GM13976 (cell line): ENCODE measurements around the gene TRAP1.

Source experiments
- DNase-seq: peaks from one replicate; pipeline ENCODE4 v3.0.0; 2012; ENCODE audit warnings: low spot score
- CTCF ChIP-seq: IDR thresholded peaks from 2 replicates; pipeline ENCODE4 v1.5.1; 2012; ENCODE audit warnings: borderline replicate concordance, mild to moderate bottlenecking; ENCODE audit not compliant: insufficient read depth; ENCODE audit errors: extremely low read depth, missing control alignments, control extremely low read depth
- in situ Hi-C: fragments of 300-500 bp; cut with MboI; formaldehyde crosslinking; loops from one replicate; pipeline ENCODE4 v1.12.0; 2022; ENCODE audit warnings: low sequenced_read_pairs, mixed read lengths, inconsistent platforms; ENCODE audit not compliant: unreplicated experiment

TRAP1 gene

DNA sequence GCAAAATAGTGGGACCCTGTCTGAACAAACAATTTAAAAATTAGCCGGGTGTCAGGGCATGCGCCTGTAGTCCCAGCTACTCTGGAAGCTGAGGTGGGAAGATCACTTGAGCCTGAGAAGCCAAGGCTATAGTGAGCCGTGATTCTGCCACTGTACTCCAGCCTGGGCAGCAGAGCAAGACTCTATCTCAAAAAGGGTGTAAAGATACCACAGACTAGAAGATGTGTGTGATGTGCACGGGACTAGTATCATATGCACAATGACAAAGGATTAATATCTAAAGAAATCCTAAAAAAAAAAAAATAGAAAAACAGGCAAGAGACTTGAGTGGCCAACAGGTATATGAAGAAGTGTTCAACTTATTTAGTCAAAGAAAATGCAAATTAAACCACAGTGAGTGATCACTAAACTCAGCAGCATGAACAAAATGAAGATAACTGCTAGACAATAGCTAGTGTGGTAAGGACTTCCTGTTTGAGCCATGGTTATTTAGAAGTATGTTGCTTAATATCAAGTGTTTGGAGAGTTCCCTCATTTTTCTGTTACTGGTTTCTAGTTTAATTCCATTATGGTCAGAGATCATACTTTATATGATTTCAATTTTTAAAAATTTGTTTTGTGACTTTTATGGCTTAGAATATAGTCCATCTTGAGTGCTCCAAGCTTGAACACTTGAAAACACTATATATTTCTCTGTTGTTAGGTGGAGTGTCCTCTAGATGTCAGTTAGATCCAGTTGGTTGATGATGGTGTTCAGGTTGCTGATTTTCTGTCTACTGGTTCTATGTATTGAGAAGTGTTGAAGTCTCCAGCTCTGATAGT, 91.2 kb downstream of the TRAP1 start:
- no peak for DNase-seq
- in situ Hi-C loops = no loop called here
- TF ChIP-seq CTCF = no peak

- no peak for DNase-seq
- TF ChIP-seq CTCF = no peak
- in situ Hi-C loops = no loop called here
These were observed 92.0 kb downstream of the TRAP1 start for GRCh38 chr16:3625331-3625730.

DNA sequence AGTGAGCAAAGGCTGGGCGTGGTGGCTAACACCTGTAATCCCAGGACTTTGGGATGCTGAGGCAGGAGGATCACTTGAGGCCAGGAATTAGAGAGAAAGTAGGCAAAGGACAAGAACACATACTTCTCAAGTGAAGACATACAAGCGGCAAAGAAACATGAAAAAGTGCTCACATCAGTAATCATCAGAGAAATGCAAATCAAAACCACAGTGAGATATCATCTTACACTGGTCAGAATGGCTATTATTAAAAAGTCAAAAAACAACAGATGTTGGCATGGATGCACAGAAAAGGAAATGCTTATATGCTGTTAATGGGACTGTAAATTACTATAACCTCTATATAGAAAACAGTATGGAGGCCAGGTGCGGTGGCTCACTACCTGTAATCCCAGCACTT, 93.7 kb downstream of the TRAP1 start:
- DNase-seq = no peak
- in situ Hi-C loops = no loop called here
- TF ChIP-seq CTCF = no peak

- in situ Hi-C loops = no loop called here
- no peak for DNase-seq
- no peak for TF ChIP-seq CTCF
These were observed 98.6 kb downstream of the TRAP1 start for GRCh38 chr16:3618769-3619141.

- in situ Hi-C loops = no loop called here
- no peak for DNase-seq
- TF ChIP-seq CTCF = no peak
These were observed 104.5 kb downstream of the TRAP1 start for GRCh38 chr16:3612510-3613466.

DNA sequence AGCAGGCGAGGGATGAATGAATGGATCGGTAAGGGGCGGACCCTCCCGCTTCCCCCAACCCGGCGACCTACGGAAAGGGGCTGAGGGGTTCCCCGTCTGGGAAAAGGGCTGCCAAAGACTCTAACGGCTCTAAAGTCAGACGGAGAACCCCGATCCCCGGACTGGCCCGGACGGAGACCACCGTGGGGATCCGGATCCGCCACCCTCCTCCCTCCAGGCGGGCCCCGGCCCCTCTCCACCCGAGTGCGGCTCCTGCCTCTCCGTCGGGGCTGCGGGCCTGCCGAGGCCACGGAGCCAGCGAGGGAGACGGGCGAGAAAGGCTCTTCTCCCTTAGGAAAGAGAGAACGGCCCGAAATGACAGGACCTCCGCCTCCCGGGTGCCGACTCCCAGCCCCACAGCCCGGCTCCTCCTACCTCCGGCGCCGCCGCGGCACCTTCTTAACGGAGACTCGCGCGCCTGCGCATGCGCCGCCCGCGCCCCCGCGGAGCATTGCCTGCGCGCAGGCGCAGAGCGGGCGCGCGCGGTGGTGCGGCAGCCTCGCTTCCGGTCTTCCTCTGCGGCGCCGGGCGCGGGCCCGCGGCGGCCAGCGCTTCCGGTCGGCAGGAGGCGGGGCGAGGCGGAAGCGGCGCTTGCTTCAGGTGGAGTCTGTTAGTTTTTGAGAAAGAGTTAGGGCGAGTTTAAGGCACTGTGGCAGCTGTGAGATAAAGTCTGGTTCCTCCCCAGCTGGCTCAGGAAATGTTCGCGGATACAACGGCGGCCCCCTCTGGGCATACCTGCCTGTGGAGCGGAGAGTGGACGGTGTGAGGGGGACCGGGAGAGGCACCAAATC, 106.0 kb downstream of the TRAP1 start, which contains the start of gene SLX4:
TSS of gene SLX4 (minus strand) at position 461 of the 830 bp plus-strand sequence. CDS start 2,642 bp downstream, outside the sequence.
- peak; percentile 100 for DNase-seq
- TF ChIP-seq CTCF = no peak
- in situ Hi-C loops = no loop called here
